HEK293 (cell line): ENCODE data around the gene XAGE2.

Experiments used
- CTCF ChIA-PET: fragments of 350-600 bp; formaldehyde crosslinking; extraction: SDS; loops from one replicate; lab custom pipeline; 2021; ENCODE audit warnings: antibody characterized with exemption; lab: Yijun Ruan, JAX
- POLR2A ChIA-PET: fragments of 300-600 bp; formaldehyde crosslinking; extraction: SDS; loops from one replicate; lab custom pipeline; 2020; ENCODE audit warnings: antibody characterized with exemption, inconsistent platforms; lab: Yijun Ruan, JAX
- H3K27ac ChIP-seq: fragments of 200-500 bp; sonication (Bioruptor generic); 2 replicates; pipeline ENCODE4 v1.5.1; 2014; ENCODE audit warnings: low read depth, low read length, control low read depth, inconsistent platforms; ENCODE audit errors: extremely low read depth
- H3K36me3 ChIP-seq, 2 experiments: fragments of 200-500 bp in 1 of 2; sonication (Bioruptor generic) in 1 of 2; 1 replicate in 1 of 2; 2 replicates in 1 of 2; pipeline ENCODE4 v1.5.1; 2014 to 2017; ENCODE audit warnings: inconsistent platforms in 2 of 2, low read length in 2 of 2; ENCODE audit not compliant: control insufficient read depth in 2 of 2, insufficient read depth in 1 of 2
- H3K4me1 ChIP-seq: fragments of 200-500 bp; sonication (Bioruptor generic); 2 replicates; pipeline ENCODE4 v1.5.1; 2014; ENCODE audit warnings: mild to moderate bottlenecking, low read length, inconsistent platforms; ENCODE audit not compliant: control insufficient read depth, insufficient read depth
- H3K4me3 ChIP-seq: 2 replicates; pipeline ENCODE4 v1.5.1; 2011; ENCODE audit warnings: low read depth, mild to moderate bottlenecking, control low read depth, low read length, moderate library complexity
- H3K9me3 ChIP-seq: fragments of 200-500 bp; sonication (Bioruptor generic); 2 replicates; pipeline ENCODE4 v1.5.1; 2014; ENCODE audit warnings: low read depth, low read length, inconsistent platforms; ENCODE audit not compliant: control insufficient read depth, insufficient read depth
- ATF2 ChIP-seq: fragments of 450-650 bp; formaldehyde crosslinking; IDR thresholded peaks from 2 replicates; pipeline ENCODE4 v1.5.1; 2016; ENCODE audit warnings: missing biosample characterization, missing genetic modification characterization, low read depth
- FEZF1 ChIP-seq: fragments of 450-650 bp; formaldehyde crosslinking; IDR thresholded peaks from 2 replicates; pipeline ENCODE4 v1.5.1; 2016; ENCODE audit warnings: missing biosample characterization, missing genetic modification characterization
- GLI4 ChIP-seq: fragments of 450-650 bp; formaldehyde crosslinking; IDR thresholded peaks from 2 replicates; pipeline ENCODE4 v1.5.1; 2016; ENCODE audit warnings: missing biosample characterization, missing genetic modification characterization
- IKZF3 ChIP-seq: fragments of 450-650 bp; IDR thresholded peaks from 2 replicates; pipeline ENCODE4 v1.5.0; 2018; ENCODE audit warnings: missing biosample characterization, mild to moderate bottlenecking, missing genetic modification characterization, moderate library complexity
- KLF9 ChIP-seq: fragments of 450-650 bp; formaldehyde crosslinking; IDR thresholded peaks from 2 replicates; pipeline ENCODE4 v1.5.1; 2016; ENCODE audit warnings: missing biosample characterization, missing genetic modification characterization, low read depth
- PRDM10 ChIP-seq: fragments of 450-650 bp; formaldehyde crosslinking; IDR thresholded peaks from 2 replicates; pipeline ENCODE4 v1.5.1; 2016; ENCODE audit warnings: missing biosample characterization, missing genetic modification characterization
- SP7 ChIP-seq: fragments of 450-650 bp; formaldehyde crosslinking; IDR thresholded peaks from 2 replicates; pipeline ENCODE4 v1.5.1; 2016; ENCODE audit warnings: missing biosample characterization, missing genetic modification characterization
- TRIM28 ChIP-seq: IDR thresholded peaks from 2 replicates; pipeline ENCODE4 v1.6.1; 2011; ENCODE audit warnings: low read length, control low read depth, borderline replicate concordance
- ZBTB1 ChIP-seq: fragments of 450-650 bp; formaldehyde crosslinking; IDR thresholded peaks from 2 replicates; pipeline ENCODE4 v1.5.1; 2016; ENCODE audit warnings: missing biosample characterization, missing genetic modification characterization
- ZBTB6 ChIP-seq: fragments of 450-650 bp; formaldehyde crosslinking; IDR thresholded peaks from 2 replicates; pipeline ENCODE4 v1.5.1; 2017; ENCODE audit warnings: missing biosample characterization, missing genetic modification characterization
- ZNF140 ChIP-seq: fragments of 450-650 bp; formaldehyde crosslinking; IDR thresholded peaks from 2 replicates; pipeline ENCODE4 v1.5.1; 2016; ENCODE audit warnings: missing biosample characterization, missing genetic modification characterization
- ZNF157 ChIP-seq: fragments of 450-650 bp; formaldehyde crosslinking; IDR thresholded peaks from 2 replicates; pipeline ENCODE4 v1.5.1; 2016; ENCODE audit warnings: missing biosample characterization, missing genetic modification characterization
- ZNF239 ChIP-seq: fragments of 450-650 bp; formaldehyde crosslinking; IDR thresholded peaks from 2 replicates; pipeline ENCODE4 v1.5.1; 2016; ENCODE audit warnings: missing biosample characterization, missing genetic modification characterization
- ZNF416 ChIP-seq: fragments of 450-650 bp; formaldehyde crosslinking; IDR thresholded peaks from 2 replicates; pipeline ENCODE4 v1.5.1; 2016; ENCODE audit warnings: missing biosample characterization, missing genetic modification characterization
- ZNF596 ChIP-seq: fragments of 450-650 bp; IDR thresholded peaks from 2 replicates; pipeline ENCODE4 v1.5.0; 2018; ENCODE audit warnings: missing biosample characterization, mild to moderate bottlenecking, missing genetic modification characterization, moderate library complexity
- ZNF645 ChIP-seq: fragments of 450-650 bp; formaldehyde crosslinking; IDR thresholded peaks from 2 replicates; pipeline ENCODE4; 2016; ENCODE audit warnings: missing biosample characterization, missing genetic modification characterization
- ZNF664 ChIP-seq: fragments of 450-650 bp; formaldehyde crosslinking; IDR thresholded peaks from 2 replicates; pipeline ENCODE4 v1.5.1; 2016; ENCODE audit warnings: missing biosample characterization, missing genetic modification characterization
- ZNF76 ChIP-seq: fragments of 450-650 bp; formaldehyde crosslinking; IDR thresholded peaks from 2 replicates; pipeline ENCODE4; 2016; ENCODE audit warnings: low read depth, missing biosample characterization, missing genetic modification characterization, borderline replicate concordance
- ZNF791 ChIP-seq: fragments of 450-650 bp; formaldehyde crosslinking; IDR thresholded peaks from 2 replicates; pipeline ENCODE4 v1.5.1; 2016; ENCODE audit warnings: missing biosample characterization, missing genetic modification characterization
- ZNF792 ChIP-seq: fragments of 450-650 bp; formaldehyde crosslinking; IDR thresholded peaks from 2 replicates; pipeline ENCODE4 v1.5.1; 2016; ENCODE audit warnings: missing biosample characterization, missing genetic modification characterization
- ZXDB ChIP-seq: fragments of 450-650 bp; formaldehyde crosslinking; IDR thresholded peaks from 2 replicates; pipeline ENCODE4 v1.5.1; 2016; ENCODE audit warnings: missing biosample characterization, missing genetic modification characterization
- TF ChIP-seq, protein P1 (sequence below): sonication (generic); formaldehyde crosslinking; IDR thresholded peaks from 2 replicates; pipeline ENCODE4 v1.8.1; 2022; ENCODE audit warnings: mild to moderate bottlenecking, moderate library complexity, missing genetic modification reagents
- TF ChIP-seq, protein P2 (sequence below): IDR thresholded peaks from 2 replicates; pipeline ENCODE4 v1.6.1; 2011; ENCODE audit warnings: mild to moderate bottlenecking, low read depth, low read length, borderline replicate concordance
- TF ChIP-seq, protein P3 (sequence below): fragments of 450-650 bp; formaldehyde crosslinking; IDR thresholded peaks from 2 replicates; pipeline ENCODE4 v1.5.1; 2016; ENCODE audit warnings: missing biosample characterization, missing genetic modification characterization

XAGE2 gene

GRCh38 chrX:52361941-52362340 is 6.9 kb upstream of the XAGE2 start:
- TF ChIP-seq GLI4 (tag by site-specific recombination) = no peak
- no peak for TF ChIP-seq FEZF1
- TF ChIP-seq ZNF792 (tag by site-specific recombination) = no peak
- no peak for TF ChIP-seq ATF2 (tag by site-specific recombination)
- TF ChIP-seq ZNF140 (tag by site-specific recombination) = no peak
- TF ChIP-seq ZBTB6 (tag by site-specific recombination) = no peak
- TF ChIP-seq ZNF645 (tag by site-specific recombination) = no peak
- TF ChIP-seq ZXDB (tag by site-specific recombination) = no peak
- no peak for TF ChIP-seq SP7 (tag by site-specific recombination)
- TF ChIP-seq, protein P1, sequence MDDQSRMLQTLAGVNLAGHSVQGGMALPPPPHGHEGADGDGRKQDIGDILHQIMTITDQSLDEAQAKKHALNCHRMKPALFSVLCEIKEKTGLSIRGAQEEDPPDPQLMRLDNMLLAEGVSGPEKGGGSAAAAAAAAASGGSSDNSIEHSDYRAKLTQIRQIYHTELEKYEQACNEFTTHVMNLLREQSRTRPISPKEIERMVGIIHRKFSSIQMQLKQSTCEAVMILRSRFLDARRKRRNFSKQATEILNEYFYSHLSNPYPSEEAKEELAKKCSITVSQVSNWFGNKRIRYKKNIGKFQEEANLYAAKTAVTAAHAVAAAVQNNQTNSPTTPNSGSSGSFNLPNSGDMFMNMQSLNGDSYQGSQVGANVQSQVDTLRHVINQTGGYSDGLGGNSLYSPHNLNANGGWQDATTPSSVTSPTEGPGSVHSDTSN (CRISPR knock-in tag) = no peak
- TF ChIP-seq ZNF416 (tag by site-specific recombination) = no peak
- TF ChIP-seq, protein P2, sequence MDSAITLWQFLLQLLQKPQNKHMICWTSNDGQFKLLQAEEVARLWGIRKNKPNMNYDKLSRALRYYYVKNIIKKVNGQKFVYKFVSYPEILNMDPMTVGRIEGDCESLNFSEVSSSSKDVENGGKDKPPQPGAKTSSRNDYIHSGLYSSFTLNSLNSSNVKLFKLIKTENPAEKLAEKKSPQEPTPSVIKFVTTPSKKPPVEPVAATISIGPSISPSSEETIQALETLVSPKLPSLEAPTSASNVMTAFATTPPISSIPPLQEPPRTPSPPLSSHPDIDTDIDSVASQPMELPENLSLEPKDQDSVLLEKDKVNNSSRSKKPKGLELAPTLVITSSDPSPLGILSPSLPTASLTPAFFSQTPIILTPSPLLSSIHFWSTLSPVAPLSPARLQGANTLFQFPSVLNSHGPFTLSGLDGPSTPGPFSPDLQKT = no peak
- TF ChIP-seq, protein P3, sequence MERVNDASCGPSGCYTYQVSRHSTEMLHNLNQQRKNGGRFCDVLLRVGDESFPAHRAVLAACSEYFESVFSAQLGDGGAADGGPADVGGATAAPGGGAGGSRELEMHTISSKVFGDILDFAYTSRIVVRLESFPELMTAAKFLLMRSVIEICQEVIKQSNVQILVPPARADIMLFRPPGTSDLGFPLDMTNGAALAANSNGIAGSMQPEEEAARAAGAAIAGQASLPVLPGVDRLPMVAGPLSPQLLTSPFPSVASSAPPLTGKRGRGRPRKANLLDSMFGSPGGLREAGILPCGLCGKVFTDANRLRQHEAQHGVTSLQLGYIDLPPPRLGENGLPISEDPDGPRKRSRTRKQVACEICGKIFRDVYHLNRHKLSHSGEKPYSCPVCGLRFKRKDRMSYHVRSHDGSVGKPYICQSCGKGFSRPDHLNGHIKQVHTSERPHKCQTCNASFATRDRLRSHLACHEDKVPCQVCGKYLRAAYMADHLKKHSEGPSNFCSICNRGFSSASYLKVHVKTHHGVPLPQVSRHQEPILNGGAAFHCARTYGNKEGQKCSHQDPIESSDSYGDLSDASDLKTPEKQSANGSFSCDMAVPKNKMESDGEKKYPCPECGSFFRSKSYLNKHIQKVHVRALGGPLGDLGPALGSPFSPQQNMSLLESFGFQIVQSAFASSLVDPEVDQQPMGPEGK (tag by site-specific recombination) = no peak
- no peak for TF ChIP-seq ZNF239 (tag by site-specific recombination)
- TF ChIP-seq TRIM28 = no peak
- TF ChIP-seq KLF9 = no peak
- POLR2A ChIA-PET = no interaction called here

DNA sequence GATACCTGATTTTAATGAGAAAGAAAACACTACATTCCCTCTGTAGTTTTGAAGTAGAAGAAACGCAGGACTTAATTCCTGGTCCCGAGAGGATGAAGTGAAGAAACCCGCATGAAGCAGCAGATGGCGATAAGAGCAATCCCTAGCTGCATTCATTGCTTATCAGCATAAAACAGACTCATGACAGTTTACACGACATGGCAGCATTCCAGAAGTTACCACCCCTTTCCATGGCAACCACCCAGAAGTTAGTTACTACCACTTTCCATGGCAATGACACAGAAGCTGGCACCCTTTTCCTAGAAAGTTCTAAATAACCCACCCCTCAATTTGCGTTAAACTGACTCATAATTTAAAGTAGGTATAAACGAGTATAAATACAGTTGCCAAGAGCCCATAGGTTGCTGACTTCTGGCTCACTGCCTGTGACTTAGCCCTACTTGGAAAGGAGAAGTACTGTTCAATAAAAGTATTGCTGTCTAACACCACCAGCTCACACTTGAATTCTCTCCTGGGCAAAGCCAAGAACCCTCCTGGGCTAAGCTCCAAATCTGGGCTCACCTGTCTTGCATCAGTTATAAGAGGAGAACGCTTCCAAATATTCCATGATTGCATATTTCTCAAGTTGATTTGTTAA is 5.5 kb upstream of the XAGE2 start:
- CTCF ChIA-PET = interaction anchor here (0.6 kb wide), 1 partner anchor 248 kb away, joined by 3 read pairs; no protein-coding TSS in a partner anchor
- POLR2A ChIA-PET = no interaction called here
- TF ChIP-seq ZNF664 (tag by site-specific recombination) = no peak
- TF ChIP-seq ZNF76 (tag by site-specific recombination) = no peak
- TF ChIP-seq ZNF596 (tag by site-specific recombination) = no peak
- no peak for TF ChIP-seq PRDM10
- TF ChIP-seq ZNF157 (tag by site-specific recombination) = no peak
- no peak for TF ChIP-seq IKZF3 (tag by site-specific recombination)
- no peak for TF ChIP-seq ZNF791 (tag by site-specific recombination)
- TF ChIP-seq ZBTB1 = no peak

More at GRCh38 chrX:52361941-52362340, 6.9 kb upstream of the XAGE2 start:
- Histone ChIP-seq H3K4me3 (no peak overlapping the region), H3K4me1 (no peaks in the 10 kb centered on the region), H3K27ac (no peak overlapping the region), H3K36me3 (no peaks in the 10 kb centered on the region), H3K9me3 (no peaks in the 10 kb centered on the region)
- CTCF ChIA-PET = interaction anchor here (0.7 kb wide), 1 partner anchor 72 kb away, joined by 5 read pairs; no protein-coding TSS in a partner anchor

More for the DNA sequence above, 5.5 kb upstream of the XAGE2 start:
- Histone ChIP-seq H3K4me1 (no peaks in the 10 kb centered on the region), H3K9me3 (no peaks in the 10 kb centered on the region), H3K27ac (no peak overlapping the region), H3K36me3 (no peaks in the 10 kb centered on the region), H3K4me3 (no peak overlapping the region)
